Esophagus (tissue), 2 donors: ENCODE results near the gene RAD51B. TPM values are rescaled to one million over a fixed set of nuclear protein-coding genes. Genes with fewer than 3 reads are reported as not detected.

Experiments
- H3K27ac ChIP-seq, 2 donors: one replicate each; pipeline ENCODE4 v1.5.1; 2013; ENCODE audit warnings: low read depth in 2 of 2, mild to moderate bottlenecking in 2 of 2, inconsistent platforms in 1 of 2, low read length in 1 of 2, moderate library complexity in 1 of 2
- H3K27me3 ChIP-seq, 2 donors: one replicate each; pipeline ENCODE4 v1.6.1; 2013; ENCODE audit warnings: low read length in 2 of 2, control low read depth in 1 of 2, mild to moderate bottlenecking in 1 of 2; ENCODE audit not compliant: insufficient read depth in 2 of 2, control insufficient read depth in 1 of 2
- H3K36me3 ChIP-seq, 2 donors: one replicate each; pipeline ENCODE4 v1.6.1; 2013; ENCODE audit warnings: low read length in 1 of 2; ENCODE audit not compliant: control insufficient read depth in 2 of 2, insufficient read depth in 2 of 2
- H3K4me1 ChIP-seq, 2 donors: one replicate each; pipeline ENCODE4 v1.6.1; 2013; ENCODE audit warnings: low read length in 1 of 2; ENCODE audit not compliant: control insufficient read depth in 2 of 2, insufficient read depth in 2 of 2
- H3K4me3 ChIP-seq, 2 donors: one replicate each; pipeline ENCODE4 v1.5.1; 2013; ENCODE audit warnings: low read length in 2 of 2, mild to moderate bottlenecking in 2 of 2, low read depth in 1 of 2, moderate library complexity in 1 of 2
- H3K9me3 ChIP-seq, 2 donors: one replicate each; pipeline ENCODE4 v1.6.1; 2013; ENCODE audit warnings: mild to moderate bottlenecking in 2 of 2, low read depth in 1 of 2, low read length in 1 of 2, moderate library complexity in 1 of 2; ENCODE audit not compliant: control insufficient read depth in 2 of 2, insufficient read depth in 1 of 2
- WGBS, 2 donors: extraction: QIAGEN DNeasy Blood & Tissue Kit; methylation state at CpG; one replicate each; pipeline ENCODE4 v1.1.7; 2013; 5-methylcytosine and 5-hydroxymethylcytosine counted together
- polyA plus RNA-seq, 2 donors: library from polyadenylated mRNA; stranded (reverse); fragments of 200-250 nt; gene quantifications; one replicate each; pipeline ENCODE4 v1.2.3, GENCODE V29; 2013
- donor health status: healthy with polysubstance abuse.
- donor health status: Bipolar disorder and iron deficiency.

RAD51B gene
- polyA plus RNA-seq, 2 donors = 3.2 to 4.0 TPM

- Histone ChIP-seq H3K27ac (no peak overlapping the region), H3K36me3 (no peaks in the 10 kb centered on the region), H3K4me3 (no peak overlapping the region), H3K9me3 (no peaks in the 10 kb centered on the region), H3K4me1 (peaks cover 2 to 4% of the 10 kb centered on the region in 2 donors), H3K27me3 (no peaks in the 10 kb centered on the region)
- 91% methylated on average over 6 of the region's 6 CpGs for WGBS, 2 donors
Observed at GRCh38 chr14:68486809-68487208, 667.2 kb downstream of the RAD51B start.

- H3K27ac ChIP-seq = peak overlapping the region in 1 of 2 donors; percentile 55
Observed at GRCh38 chr14:68487805-68488590, 668.4 kb downstream of the RAD51B start.

GRCh38 chr14:68491793-68492192 is 672.2 kb downstream of the RAD51B start:
- Histone ChIP-seq H3K4me3 (no peak overlapping the region), H3K27ac (no peak overlapping the region), H3K9me3 (no peaks in the 10 kb centered on the region), H3K36me3 (no peaks in the 10 kb centered on the region), H3K27me3 (no peaks in the 10 kb centered on the region), H3K4me1 (peaks cover 2 to 13% of the 10 kb centered on the region in 2 donors)
- 92 to 95% methylated on average over 6 of the region's 6 CpGs for WGBS, 2 donors

More at GRCh38 chr14:68487805-68488590, 668.4 kb downstream of the RAD51B start:
- H3K4me3 ChIP-seq = no peak overlapping the region
- no peaks in the 10 kb centered on the region for H3K27me3 ChIP-seq
- WGBS, 2 donors = 45 to 56% methylated on average over 3 of the region's 3 CpGs
- H3K36me3 ChIP-seq = no peaks in the 10 kb centered on the region
- H3K4me1 ChIP-seq = peaks cover 2 to 4% of the 10 kb centered on the region in 2 donors
- no peaks in the 10 kb centered on the region for H3K9me3 ChIP-seq

DNA sequence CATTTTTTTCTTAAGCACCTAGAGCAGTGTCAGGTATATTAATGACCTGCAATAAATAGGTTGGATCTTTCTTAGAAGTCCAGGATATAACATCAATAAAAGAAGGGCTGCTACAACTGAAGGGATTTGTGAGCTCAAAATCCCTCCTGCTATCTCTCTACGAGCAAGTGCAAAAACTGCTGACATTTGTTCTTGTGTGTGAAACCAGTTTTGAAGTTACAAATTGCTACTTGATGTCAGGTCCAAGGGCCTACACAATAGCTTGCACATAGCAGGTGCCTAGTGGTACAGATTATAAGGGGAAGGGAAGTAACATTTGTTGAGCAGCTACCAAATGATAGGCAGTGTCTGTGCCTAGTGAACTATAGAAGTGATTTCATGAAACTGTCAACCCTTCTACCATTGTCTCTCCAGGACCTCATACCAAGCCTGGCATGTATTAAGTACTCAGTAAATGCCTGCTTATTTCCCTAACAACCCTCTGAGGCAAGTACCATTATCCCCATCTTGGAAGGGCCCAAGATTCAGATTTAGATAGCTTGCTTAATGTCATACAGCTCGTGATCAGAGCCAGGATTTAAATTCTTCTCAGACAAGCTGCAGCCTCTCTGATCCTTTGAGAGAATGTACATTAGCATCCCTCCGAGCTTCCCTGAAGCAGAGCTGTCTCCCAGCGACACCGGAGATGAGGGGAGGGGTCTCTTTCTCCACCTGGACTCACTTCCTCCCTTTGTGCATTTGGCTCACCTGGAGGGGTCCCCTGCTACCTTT is 673.0 kb downstream of the RAD51B start:
- H3K36me3 ChIP-seq = no peaks in the 10 kb centered on the region
- H3K27me3 ChIP-seq = no peaks in the 10 kb centered on the region
- H3K4me3 ChIP-seq = no peak overlapping the region
- H3K27ac ChIP-seq = no peak overlapping the region
- 86 to 87% methylated on average over 5 of the region's 5 CpGs for WGBS, 2 donors
- no peaks in the 10 kb centered on the region for H3K9me3 ChIP-seq
- peaks cover 2 to 13% of the 10 kb centered on the region in 2 donors for H3K4me1 ChIP-seq

- Histone ChIP-seq H3K4me3 (no peak overlapping the region), H3K27me3 (no peaks in the 10 kb centered on the region), H3K27ac (no peak overlapping the region), H3K36me3 (no peaks in the 10 kb centered on the region), H3K9me3 (no peaks in the 10 kb centered on the region), H3K4me1 (peaks cover 2 to 11% of the 10 kb centered on the region in 2 donors)
- WGBS, 2 donors = 97% methylated on average over 9 of the region's 9 CpGs
Observed at GRCh38 chr14:68493152-68493911, 673.8 kb downstream of the RAD51B start.

- no peaks in the 10 kb centered on the region for H3K9me3 ChIP-seq
- peak overlapping the region; percentile 25 to 84 for H3K27ac ChIP-seq
- WGBS, 2 donors = 74 to 78% methylated on average over 14 of the region's 14 CpGs
- no peaks in the 10 kb centered on the region for H3K36me3 ChIP-seq
- H3K27me3 ChIP-seq = no peaks in the 10 kb centered on the region
- H3K4me3 ChIP-seq = no peak overlapping the region
- H3K4me1 ChIP-seq = peaks cover 2 to 9% of the 10 kb centered on the region in 2 donors
Observed at GRCh38 chr14:68495101-68496039, 675.8 kb downstream of the RAD51B start.

DNA sequence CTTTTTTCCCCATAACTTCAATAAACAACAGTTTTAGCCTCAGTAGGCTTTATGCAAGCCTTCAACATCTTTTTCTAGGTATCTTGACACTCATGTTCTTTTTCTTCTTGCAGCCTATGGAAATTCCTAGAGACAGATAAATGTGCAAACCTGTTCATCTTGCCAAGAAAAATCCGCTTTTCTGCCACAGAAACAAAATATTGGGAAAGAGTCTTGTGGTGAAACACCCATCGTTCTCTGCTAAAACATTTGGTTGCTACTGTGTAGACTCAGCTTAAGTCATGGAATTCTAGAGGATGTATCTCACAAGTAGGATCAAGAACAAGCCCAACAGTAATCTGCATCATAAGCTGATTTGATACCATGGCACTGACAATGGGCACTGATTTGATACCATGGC is 677.4 kb downstream of the RAD51B start:
- Histone ChIP-seq H3K4me3 (no peak overlapping the region), H3K27me3 (no peaks in the 10 kb centered on the region), H3K4me1 (peaks cover 3 to 20% of the 10 kb centered on the region in 2 donors), H3K27ac (no peak overlapping the region), H3K36me3 (no peaks in the 10 kb centered on the region), H3K9me3 (no peaks in the 10 kb centered on the region)
- WGBS, 2 donors = 93 to 94% methylated on average over 2 of the region's 2 CpGs

GRCh38 chr14:68499451-68499850 is 679.9 kb downstream of the RAD51B start:
- peaks cover 7 to 23% of the 10 kb centered on the region in 2 donors for H3K4me1 ChIP-seq
- H3K27me3 ChIP-seq = no peaks in the 10 kb centered on the region
- no peaks in the 10 kb centered on the region for H3K36me3 ChIP-seq
- no peak overlapping the region for H3K4me3 ChIP-seq
- 94 to 95% methylated on average over 6 of the region's 6 CpGs for WGBS, 2 donors
- H3K27ac ChIP-seq = no peak overlapping the region
- H3K9me3 ChIP-seq = no peaks in the 10 kb centered on the region
